K562 treated with DMSO at 1 percent for 4 hours (cell line): ENCODE measurements around the gene MPC1L. TPM values are rescaled to one million over a fixed set of nuclear protein-coding genes. Genes with fewer than 3 reads are reported as not detected.

ENCODE experiments used
- total RNA-seq: library from RNA; unstranded; fragments of 300-600 nt; gene quantifications from 2 replicates; pipeline ENCODE4 v1.2.3, GENCODE V29; 2022; ENCODE audit not compliant: insufficient read depth

Gene MPC1L
- total RNA-seq = not detected in 2 replicates

GRCh38 chrX:40623139-40623536 lies at the start of gene MPC1L:
MPC1L (plus strand) TSS chrX:40623428; CDS start chrX:40623566, 138 bp downstream.

GRCh38 chrX:40580537-40581335 lies 42.5 kb upstream of the MPC1L start, which contains the start of gene ATP6AP2:
ATP6AP2 (plus strand) TSS chrX:40580970; CDS start chrX:40581066, 96 bp downstream.

GRCh38 chrX:40647307-40648197 lies 24.3 kb downstream of the MPC1L start, which contains the start of gene CXorf38:
CXorf38 (minus strand) TSS chrX:40647561; CDS start chrX:40647520, 41 bp downstream.

Other genes with a start within 250 kb of the MPC1L start
- gene ATP6AP2, start 42.5 kb upstream of the MPC1L start, total RNA-seq = 32.5 and 38.8 TPM in 2 replicates
- gene CXorf38, start 24.1 kb downstream of the MPC1L start, total RNA-seq = 3.4 and 5.1 TPM in 2 replicates
- 9.8 and 11.7 TPM in 2 replicates for gene MED14, start 112.1 kb downstream of the MPC1L start, total RNA-seq